LNCaP clone FGC (cell line): ENCODE results near the gene VPS25.

Experiments used
- DNase-seq: peaks from one replicate; pipeline ENCODE4 v3.0.0-alpha.2; 2011; ENCODE audit warnings: low read depth
- H3K4me3 ChIP-seq: 2 replicates; pipeline ENCODE4 v1.5.1; 2011; ENCODE audit warnings: mild to moderate bottlenecking, low read depth, low read length, control low read depth
- CTCF ChIP-seq: IDR thresholded peaks from 2 replicates; pipeline ENCODE4 v1.5.1; 2012; ENCODE audit warnings: mild to moderate bottlenecking; ENCODE audit not compliant: control insufficient read depth, insufficient read depth; ENCODE audit errors: extremely low read depth

Gene VPS25

GRCh38 chr17:42744806-42745617 lies 28.2 kb upstream of the VPS25 start, which contains the start of gene EZH1:
Gene EZH1, minus strand, starts transcription at chr17:42745040. Its CDS starts 16,099 bp downstream, at chr17:42728941.
- peak within 1 kb of the TSS; percentile 62 for H3K4me3 ChIP-seq
- TF ChIP-seq CTCF = no peak
- DNase-seq = peak; percentile 69

GRCh38 chr17:42748202-42748907 lies 24.9 kb upstream of the VPS25 start:
- no peak overlapping the region for H3K4me3 ChIP-seq
- TF ChIP-seq CTCF = no peak
- DNase-seq = no peak

- no peak for TF ChIP-seq CTCF
- H3K4me3 ChIP-seq = no peak overlapping the region
- DNase-seq = no peak
Observed at GRCh38 chr17:42748908-42749798, 24.1 kb upstream of the VPS25 start.

GRCh38 chr17:42750739-42751344 lies 22.4 kb upstream of the VPS25 start:
- no peak overlapping the region for H3K4me3 ChIP-seq
- TF ChIP-seq CTCF = no peak
- no peak for DNase-seq

GRCh38 chr17:42751628-42752027 lies 21.6 kb upstream of the VPS25 start:
- no peak for DNase-seq
- H3K4me3 ChIP-seq = no peak overlapping the region
- no peak for TF ChIP-seq CTCF

- no peak for DNase-seq
- no peak overlapping the region for H3K4me3 ChIP-seq
- TF ChIP-seq CTCF = no peak
Observed at GRCh38 chr17:42754782-42755181, 18.5 kb upstream of the VPS25 start.
